OCI-LY7 (cell line): ENCODE data around the gene VAV1. TPM values are rescaled to one million over a fixed set of nuclear protein-coding genes. Genes with fewer than 3 reads are reported as not detected.

Experiments used
- BruUV-seq: library from RNA; stranded (reverse); fragments of 400-500 nt; replicated peaks from 2 replicates; lab custom pipeline; 2021; lab: Mats Ljungman, UMichigan
- CTCF ChIA-PET: fragments of 300-600 bp; sonication (Branson Sonifier 250); formaldehyde crosslinking; loops from one replicate; lab custom pipeline; 2022; ENCODE audit warnings: antibody characterized with exemption; ENCODE audit not compliant: unreplicated experiment; lab: Charles Lee
- POLR2A ChIA-PET: fragments of 300-600 bp; sonication (Branson Sonifier 250); formaldehyde crosslinking; loops from one replicate; lab custom pipeline; 2022; ENCODE audit warnings: antibody characterized with exemption; lab: Charles Lee
- DNase-seq: peaks from one replicate; pipeline ENCODE4 v3.0.0-alpha.2; 2015; ENCODE audit warnings: low spot score
- H2AFZ ChIP-seq: fragments of 200-600 bp; sonication (generic), shearing (Covaris generic); 2 replicates; pipeline ENCODE4 v1.6.1; 2014; ENCODE audit warnings: mild to moderate bottlenecking, antibody characterized with exemption, low read length, moderate library complexity
- H3K27ac ChIP-seq: fragments of 200-600 bp; sonication (generic); 2 replicates; pipeline ENCODE4 v1.5.1; 2014; ENCODE audit warnings: mixed run types, low read depth, mild to moderate bottlenecking, moderate library complexity, low read length, inconsistent platforms; ENCODE audit not compliant: poor library complexity, severe bottlenecking
- H3K36me3 ChIP-seq: fragments of 200-600 bp; sonication (generic); 2 replicates; pipeline ENCODE4 v1.6.1; 2014; ENCODE audit warnings: mild to moderate bottlenecking, antibody characterized with exemption, low read length, moderate library complexity, mixed read lengths; ENCODE audit not compliant: insufficient read depth
- H3K4me1 ChIP-seq: fragments of 200-600 bp; sonication (generic); 2 replicates; pipeline ENCODE4 v1.5.1; 2014; ENCODE audit warnings: mild to moderate bottlenecking, low read length; ENCODE audit not compliant: insufficient read depth, poor library complexity, severe bottlenecking
- H3K4me2 ChIP-seq: fragments of 200-600 bp; sonication (generic); 2 replicates; pipeline ENCODE4 v1.6.1; 2014; ENCODE audit warnings: mild to moderate bottlenecking, low read length
- H3K4me3 ChIP-seq: fragments of 200-600 bp; sonication (generic); 2 replicates; pipeline ENCODE4 v1.5.1; 2014; ENCODE audit warnings: mild to moderate bottlenecking, low read depth, low read length; ENCODE audit not compliant: poor library complexity, severe bottlenecking
- H3K79me2 ChIP-seq: fragments of 200-600 bp; sonication (generic); 2 replicates; pipeline ENCODE4 v1.6.1; 2016; ENCODE audit warnings: low read depth, mild to moderate bottlenecking, low read length, moderate library complexity, mixed read lengths; ENCODE audit not compliant: insufficient read depth
- H3K9me2 ChIP-seq: fragments of 200-600 bp; sonication (generic); 2 replicates; pipeline ENCODE4 v1.6.1; 2016; ENCODE audit warnings: mild to moderate bottlenecking, low read length, mixed read lengths; ENCODE audit not compliant: insufficient read depth
- H3K9me3 ChIP-seq: fragments of 200-600 bp; sonication (generic); 2 replicates; pipeline ENCODE4 v1.6.1; 2014; ENCODE audit warnings: mild to moderate bottlenecking, mixed run types, low read length, mixed read lengths
- H4K20me1 ChIP-seq: fragments of 200-600 bp; sonication (generic); 2 replicates; pipeline ENCODE4 v1.6.1; 2014; ENCODE audit warnings: mild to moderate bottlenecking, antibody characterized with exemption, low read length, moderate library complexity, mixed read lengths; ENCODE audit not compliant: insufficient read depth
- CTCF ChIP-seq: fragments of 200-600 bp; sonication (generic); conservative IDR thresholded peaks from 2 replicates; pipeline ENCODE4 v1.5.1; 2014; ENCODE audit warnings: mild to moderate bottlenecking, antibody characterized with exemption, low read length, moderate library complexity, mixed read lengths
- EZH2phosphoT487 ChIP-seq: fragments of 200-600 bp; sonication (generic); IDR thresholded peaks from 2 replicates; pipeline ENCODE4 v1.6.1; 2018; ENCODE audit warnings: low read depth, borderline replicate concordance, mild to moderate bottlenecking, mixed run types, antibody characterized with exemption, low read length, moderate library complexity, mixed read lengths
- intact Hi-C: fragments of 100-400 bp; cut with micrococcal nuclease; formaldehyde crosslinking; loops from one replicate; pipeline ENCODE4 v1.10.0; 2022; ENCODE audit not compliant: unreplicated experiment
- total RNA-seq, 2 experiments: library from RNA; depleted of rRNA in 1 of 2; stranded (reverse); fragments of >200 nt in 1 of 2; shearing (Covaris generic) in 1 of 2; gene quantifications; 2 replicates each; pipeline ENCODE4 v1.2.3, GENCODE V29; 2014 to 2022

VAV1 gene
- total RNA-seq, 2 experiments from 2014 or later: 90.7 to 107 TPM

- POLR2A ChIA-PET: no interaction called here
- H3K27ac ChIP-seq: no peak overlapping the region
Observed at GRCh38 chr19:6835501-6835900, 63.0 kb downstream of the VAV1 start.

GRCh38 chr19:6837525-6837924 is 65.0 kb downstream of the VAV1 start:
- Histone ChIP-seq H3K36me3 (peaks cover 83% of the 10 kb centered on the region), H3K4me2 (no peak overlapping the region), H3K79me2 (no peaks in the 10 kb centered on the region), H3K4me3 (no peak overlapping the region), H3K9me2 (no peaks in the 10 kb centered on the region), H2AFZ (no peak overlapping the region), H4K20me1 (no peaks in the 10 kb centered on the region), H3K27ac (no peak overlapping the region), H3K4me1 (no peaks in the 10 kb centered on the region), H3K9me3 (no peaks in the 10 kb centered on the region)
- intact Hi-C loops: no loop called here
- TF ChIP-seq CTCF: no peak
- no peak for TF ChIP-seq EZH2phosphoT487
- POLR2A ChIA-PET: interaction anchor here (0.6 kb wide), 1 partner anchor 53 kb away, joined by 4 read pairs; no protein-coding TSS in a partner anchor
- no TSS peak for BruUV-seq
- DNase-seq: no peak
- CTCF ChIA-PET: no interaction called here

More at GRCh38 chr19:6835501-6835900, 63.0 kb downstream of the VAV1 start:
- Histone ChIP-seq H3K4me2 (no peak overlapping the region), H3K9me2 (no peaks in the 10 kb centered on the region), H4K20me1 (no peaks in the 10 kb centered on the region), H3K4me3 (no peak overlapping the region), H2AFZ (no peak overlapping the region), H3K9me3 (no peaks in the 10 kb centered on the region), H3K36me3 (peaks cover 86% of the 10 kb centered on the region), H3K4me1 (no peaks in the 10 kb centered on the region), H3K79me2 (no peaks in the 10 kb centered on the region)
- TF ChIP-seq CTCF (no peak), EZH2phosphoT487 (no peak)
- intact Hi-C loops: no loop called here
- no TSS peak for BruUV-seq
- CTCF ChIA-PET: no interaction called here
- no peak for DNase-seq

GRCh38 chr19:6838062-6838655 is 65.7 kb downstream of the VAV1 start:
- Histone ChIP-seq H3K4me1 (no peaks in the 10 kb centered on the region), H2AFZ (no peak overlapping the region), H3K9me2 (no peaks in the 10 kb centered on the region), H3K9me3 (no peaks in the 10 kb centered on the region), H4K20me1 (no peaks in the 10 kb centered on the region), H3K4me2 (no peak overlapping the region), H3K36me3 (peaks cover 83% of the 10 kb centered on the region), H3K79me2 (no peaks in the 10 kb centered on the region), H3K4me3 (no peak overlapping the region), H3K27ac (no peak overlapping the region)
- no TSS peak for BruUV-seq
- POLR2A ChIA-PET: interaction anchor here (0.6 kb wide), 1 partner anchor 53 kb away, joined by 4 read pairs; no protein-coding TSS in a partner anchor
- TF ChIP-seq EZH2phosphoT487 (no peak), CTCF (no peak)
- CTCF ChIA-PET: no interaction called here
- no peak for DNase-seq
- intact Hi-C loops: no loop called here
